ENCODE data around the gene ZBTB7C.

Gene ZBTB7C

DNA sequence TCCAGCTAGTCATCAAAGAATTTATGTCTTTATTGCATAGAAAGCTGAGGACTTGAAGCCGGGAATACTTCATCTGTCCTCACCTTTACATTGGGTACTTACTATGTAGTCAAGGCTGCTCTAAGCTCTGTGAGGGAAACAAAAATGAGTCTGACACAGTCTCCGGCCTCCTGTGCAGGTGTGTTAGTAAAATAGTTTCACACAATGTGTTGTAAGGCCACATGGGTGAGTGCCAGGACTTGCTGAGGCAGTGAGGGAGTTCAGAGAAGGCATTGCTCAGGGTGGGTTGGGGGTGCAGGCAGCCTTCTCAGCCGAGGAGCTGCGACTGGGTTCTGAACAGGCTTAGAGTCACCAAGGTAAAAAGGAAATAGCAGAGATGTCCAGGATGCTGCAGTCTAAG is 424.2 kb downstream of the ZBTB7C start:
- Histone ChIP-seq H3K4me1 (ENCODE audit: insufficient read depth, low read length) (peaks cover 23% of the 10 kb centered on the region), H3K4me3 (ENCODE audit: low read length) (no peak overlapping the region), H3K9ac (ENCODE audit: low read depth, low read length) (no peak overlapping the region), H3K9me3 (ENCODE audit: insufficient read depth, low read depth, low read length) (no peaks in the 10 kb centered on the region), H3K27me3 (ENCODE audit: insufficient read depth, low read length) (no peaks in the 10 kb centered on the region), H3K36me3 (ENCODE audit: insufficient read depth, low read depth, low read length) (no peaks in the 10 kb centered on the region), H3K27ac (ENCODE audit: low read length) (no peak overlapping the region)

DNA sequence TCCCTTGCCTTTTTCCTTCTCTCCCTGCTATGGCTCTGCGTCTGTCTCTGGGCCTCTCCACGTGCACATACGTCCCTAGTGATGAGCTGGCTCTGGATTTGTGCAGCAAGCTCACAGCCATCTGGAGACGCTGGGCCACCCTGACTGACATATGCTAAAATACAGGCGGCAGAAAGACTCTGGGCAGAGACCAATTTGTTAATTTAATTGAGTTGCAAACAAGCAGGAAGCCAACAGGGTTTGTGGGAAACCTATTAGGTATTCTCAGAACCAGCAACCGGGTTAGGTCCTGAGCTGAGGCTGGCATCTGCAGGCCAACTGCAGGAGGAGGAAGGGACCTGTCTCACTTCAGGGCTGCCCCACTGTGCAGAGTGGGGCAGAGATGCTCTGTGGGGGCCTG is 425.2 kb downstream of the ZBTB7C start:
- Histone ChIP-seq H3K9ac (ENCODE audit: low read depth, low read length) (no peak overlapping the region), H3K27ac (ENCODE audit: low read length) (no peak overlapping the region), H3K9me3 (ENCODE audit: insufficient read depth, low read depth, low read length) (no peaks in the 10 kb centered on the region), H3K4me3 (ENCODE audit: low read length) (no peak overlapping the region), H3K36me3 (ENCODE audit: insufficient read depth, low read depth, low read length) (no peaks in the 10 kb centered on the region), H3K4me1 (ENCODE audit: insufficient read depth, low read length) (peaks cover 17% of the 10 kb centered on the region; the same call in 1 of the 2 replicates), H3K27me3 (ENCODE audit: insufficient read depth, low read length) (no peaks in the 10 kb centered on the region)

DNA sequence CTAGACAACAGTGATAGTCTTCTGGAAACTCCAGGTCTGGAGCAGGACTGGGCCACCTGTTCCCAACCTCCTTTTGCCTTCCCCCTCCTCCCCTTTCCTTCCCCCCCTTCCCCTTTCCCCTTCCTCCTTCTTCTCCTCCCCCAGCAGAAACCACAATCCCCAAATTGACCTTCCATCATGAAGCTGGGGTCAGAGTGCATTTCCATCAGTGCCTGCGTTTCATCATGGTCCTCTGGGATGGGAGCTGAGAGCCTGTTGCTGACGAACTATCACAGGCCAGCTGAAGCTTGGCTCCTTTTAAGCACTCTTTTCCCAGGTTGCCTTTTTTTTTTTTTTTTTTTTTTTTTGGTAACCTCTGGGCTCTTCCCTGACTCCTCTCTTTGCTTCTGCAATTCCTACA is 426.1 kb downstream of the ZBTB7C start:
- Histone ChIP-seq H3K9me3 (ENCODE audit: insufficient read depth, low read depth, low read length) (no peaks in the 10 kb centered on the region), H3K9ac (ENCODE audit: low read depth, low read length) (no peak overlapping the region), H3K36me3 (ENCODE audit: insufficient read depth, low read depth, low read length) (no peaks in the 10 kb centered on the region), H3K4me1 (ENCODE audit: insufficient read depth, low read length) (peaks cover 19% of the 10 kb centered on the region; the same call in 1 of the 2 replicates), H3K27ac (ENCODE audit: low read length) (no peak overlapping the region), H3K4me3 (ENCODE audit: low read length) (no peak overlapping the region), H3K27me3 (ENCODE audit: insufficient read depth, low read length) (no peaks in the 10 kb centered on the region)

DNA sequence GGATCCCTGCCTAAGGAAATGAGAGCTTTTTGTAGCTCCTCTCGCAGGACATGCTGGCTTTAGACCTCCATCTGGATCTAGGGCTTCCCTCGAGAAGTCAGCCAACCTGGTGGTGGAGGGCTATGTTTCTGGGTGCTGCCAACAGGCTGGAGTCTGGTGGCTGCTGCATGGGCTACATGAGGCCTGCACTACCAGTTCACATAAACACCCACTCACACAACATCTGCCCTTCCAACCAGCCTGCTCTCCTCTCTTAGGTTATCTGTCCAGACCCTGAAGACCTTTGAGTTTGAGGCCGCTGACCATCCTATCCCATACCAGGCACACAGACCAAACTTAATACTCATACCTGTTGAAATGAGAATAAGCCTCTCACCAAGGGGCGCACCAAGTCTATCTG is 427.4 kb downstream of the ZBTB7C start:
- no peak overlapping the region for H3K27ac ChIP-seq (ENCODE audit: low read length)
- H3K4me3 ChIP-seq (ENCODE audit: low read length) = no peak overlapping the region
- no peaks in the 10 kb centered on the region for H3K27me3 ChIP-seq (ENCODE audit: insufficient read depth, low read length)
- no peaks in the 10 kb centered on the region for H3K36me3 ChIP-seq (ENCODE audit: insufficient read depth, low read depth, low read length)
- no peaks in the 10 kb centered on the region for H3K9me3 ChIP-seq (ENCODE audit: insufficient read depth, low read depth, low read length)
- H3K4me1 ChIP-seq (ENCODE audit: insufficient read depth, low read length) = peaks cover 19% of the 10 kb centered on the region; the same call in 1 of the 2 replicates
- no peak overlapping the region for H3K9ac ChIP-seq (ENCODE audit: low read depth, low read length)

DNA sequence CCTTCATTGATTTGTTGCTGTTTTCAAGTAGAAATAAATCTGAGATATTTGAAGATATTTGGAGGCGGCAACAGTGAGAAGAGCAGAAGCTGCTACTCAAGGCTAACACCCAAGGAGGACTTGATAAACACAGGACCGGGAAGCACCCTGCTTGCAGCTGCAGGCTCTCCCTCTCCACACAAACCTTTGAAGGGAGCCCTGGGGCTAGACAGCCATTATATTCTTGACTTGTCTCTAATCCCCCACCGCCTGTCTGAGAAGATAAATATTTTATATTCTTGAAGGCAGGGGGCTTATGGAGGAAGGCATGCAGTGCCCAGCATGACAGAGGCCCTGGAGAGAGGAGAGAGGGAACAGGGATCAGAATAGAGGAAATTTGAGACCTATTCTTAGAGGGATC is 427.9 kb downstream of the ZBTB7C start:
- no peaks in the 10 kb centered on the region for H3K9me3 ChIP-seq (ENCODE audit: insufficient read depth, low read depth, low read length)
- H3K9ac ChIP-seq (ENCODE audit: low read depth, low read length) = no peak overlapping the region
- H3K27ac ChIP-seq (ENCODE audit: low read length) = no peak overlapping the region
- H3K36me3 ChIP-seq (ENCODE audit: insufficient read depth, low read depth, low read length) = no peaks in the 10 kb centered on the region
- H3K4me3 ChIP-seq (ENCODE audit: low read length) = no peak overlapping the region
- no peaks in the 10 kb centered on the region for H3K27me3 ChIP-seq (ENCODE audit: insufficient read depth, low read length)
- peaks cover 19% of the 10 kb centered on the region; the same call in 1 of the 2 replicates for H3K4me1 ChIP-seq (ENCODE audit: insufficient read depth, low read length)

DNA sequence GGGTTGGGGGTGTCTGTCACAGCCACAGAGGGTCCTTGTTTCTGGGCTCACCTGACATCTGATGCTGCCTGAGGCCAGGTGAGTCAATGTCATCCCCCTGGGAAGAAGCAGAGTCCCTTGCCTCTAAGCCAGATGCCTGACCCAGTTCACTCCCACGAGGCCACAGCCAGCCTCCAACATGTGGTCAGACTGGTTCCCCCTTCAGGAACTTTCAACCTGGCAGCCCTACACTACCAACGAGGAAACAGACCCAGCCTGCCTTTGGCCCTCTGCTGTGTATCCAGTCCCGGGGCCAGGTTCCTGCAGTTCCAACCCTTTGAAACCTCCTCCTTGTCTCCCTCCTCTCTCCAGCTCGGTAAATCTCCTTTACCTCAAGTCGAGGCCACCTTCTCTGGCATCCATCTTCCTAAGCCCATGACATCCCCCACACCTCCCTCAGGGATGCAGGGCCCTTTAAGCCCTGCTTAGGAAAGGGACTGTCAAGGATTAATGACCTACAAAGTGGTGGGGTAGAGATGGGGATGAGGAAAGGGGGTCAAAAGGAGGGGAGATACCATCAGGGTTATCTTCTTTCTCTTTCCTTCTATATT is 429.5 kb downstream of the ZBTB7C start:
- Histone ChIP-seq H3K4me3 (ENCODE audit: low read length) (no peak overlapping the region), H3K9ac (ENCODE audit: low read depth, low read length) (no peak overlapping the region), H3K27ac (ENCODE audit: low read length) (no peak overlapping the region), H3K4me1 (ENCODE audit: insufficient read depth, low read length) (peaks cover 30% of the 10 kb centered on the region; the same call in 1 of the 2 replicates), H3K27me3 (ENCODE audit: insufficient read depth, low read length) (no peaks in the 10 kb centered on the region), H3K36me3 (ENCODE audit: insufficient read depth, low read depth, low read length) (no peaks in the 10 kb centered on the region), H3K9me3 (ENCODE audit: insufficient read depth, low read depth, low read length) (no peaks in the 10 kb centered on the region)

DNA sequence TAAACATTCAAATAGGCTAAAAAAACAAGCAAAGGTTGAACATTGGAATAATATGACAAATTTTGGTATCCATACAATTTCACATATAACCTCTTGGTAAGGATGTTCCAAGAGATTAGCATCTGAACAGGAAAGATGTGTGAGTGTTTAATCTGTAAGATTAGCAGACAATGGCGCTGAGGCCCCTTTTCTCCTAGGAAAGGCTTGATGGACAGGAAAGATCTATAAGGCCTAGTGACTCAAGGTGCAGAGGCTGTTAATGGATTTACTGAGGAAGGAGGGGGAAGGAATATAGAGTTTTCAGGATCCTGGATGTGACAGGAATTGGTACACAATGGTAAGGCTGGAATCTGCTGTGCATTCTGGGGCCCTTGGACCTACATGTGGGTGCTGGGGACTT is 430.6 kb downstream of the ZBTB7C start:
- no peak overlapping the region for H3K4me3 ChIP-seq (ENCODE audit: low read length)
- no peak overlapping the region for H3K27ac ChIP-seq (ENCODE audit: low read length)
- no peaks in the 10 kb centered on the region for H3K9me3 ChIP-seq (ENCODE audit: insufficient read depth, low read depth, low read length)
- no peaks in the 10 kb centered on the region for H3K27me3 ChIP-seq (ENCODE audit: insufficient read depth, low read length)
- no peak overlapping the region for H3K9ac ChIP-seq (ENCODE audit: low read depth, low read length)
- peaks cover 28% of the 10 kb centered on the region; the same call in 1 of the 2 replicates for H3K4me1 ChIP-seq (ENCODE audit: insufficient read depth, low read length)
- no peaks in the 10 kb centered on the region for H3K36me3 ChIP-seq (ENCODE audit: insufficient read depth, low read depth, low read length)

DNA sequence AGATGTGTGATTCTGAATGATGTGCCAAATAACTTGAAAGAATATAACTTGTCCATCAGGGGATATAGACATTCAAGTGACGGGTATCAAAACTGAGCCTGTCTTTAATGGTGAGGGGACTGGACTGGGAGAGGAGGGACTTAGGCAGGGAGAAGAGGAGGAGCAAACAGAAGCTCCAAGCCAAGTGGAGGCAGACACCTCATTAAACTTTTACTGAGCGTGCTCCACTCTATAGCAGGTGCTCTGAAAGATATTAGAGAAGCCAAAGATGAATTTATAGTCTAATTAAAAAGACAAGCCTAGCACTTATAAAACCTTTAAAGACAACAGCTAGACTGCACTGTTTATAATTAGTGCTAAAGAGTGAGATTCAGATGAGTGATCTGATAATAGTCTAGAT is 431.0 kb downstream of the ZBTB7C start:
- Histone ChIP-seq H3K9me3 (ENCODE audit: insufficient read depth, low read depth, low read length) (no peaks in the 10 kb centered on the region), H3K9ac (ENCODE audit: low read depth, low read length) (no peak overlapping the region), H3K4me1 (ENCODE audit: insufficient read depth, low read length) (peaks cover 32% of the 10 kb centered on the region; the same call in 1 of the 2 replicates), H3K27ac (ENCODE audit: low read length) (no peak overlapping the region), H3K4me3 (ENCODE audit: low read length) (no peak overlapping the region), H3K36me3 (ENCODE audit: insufficient read depth, low read depth, low read length) (no peaks in the 10 kb centered on the region), H3K27me3 (ENCODE audit: insufficient read depth, low read length) (no peaks in the 10 kb centered on the region)
